Measurements from ENCODE around the gene SRGN. TPM values are rescaled to one million over a fixed set of nuclear protein-coding genes. Genes with fewer than 3 reads are reported as not detected.
"Not testable (repeated sequence)": the region's sequence is repeated elsewhere in the genome, so short reads cannot be mapped to it uniquely, and the experiment has no call there.

The SRGN gene, protein sequence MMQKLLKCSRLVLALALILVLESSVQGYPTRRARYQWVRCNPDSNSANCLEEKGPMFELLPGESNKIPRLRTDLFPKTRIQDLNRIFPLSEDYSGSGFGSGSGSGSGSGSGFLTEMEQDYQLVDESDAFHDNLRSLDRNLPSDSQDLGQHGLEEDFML
- 125 and 182 TPM in 2 replicates for total RNA-seq (2014; rRNA removed; shearing (Covaris generic))

GRCh38 chr10:69087590-69088470, at the start of gene SRGN:
SRGN (plus strand) TSS chr10:69088103; CDS start chr10:69088158, 55 bp downstream.
- peak; percentile 87 for DNase-seq (ENCODE audit: low spot score)

DNA sequence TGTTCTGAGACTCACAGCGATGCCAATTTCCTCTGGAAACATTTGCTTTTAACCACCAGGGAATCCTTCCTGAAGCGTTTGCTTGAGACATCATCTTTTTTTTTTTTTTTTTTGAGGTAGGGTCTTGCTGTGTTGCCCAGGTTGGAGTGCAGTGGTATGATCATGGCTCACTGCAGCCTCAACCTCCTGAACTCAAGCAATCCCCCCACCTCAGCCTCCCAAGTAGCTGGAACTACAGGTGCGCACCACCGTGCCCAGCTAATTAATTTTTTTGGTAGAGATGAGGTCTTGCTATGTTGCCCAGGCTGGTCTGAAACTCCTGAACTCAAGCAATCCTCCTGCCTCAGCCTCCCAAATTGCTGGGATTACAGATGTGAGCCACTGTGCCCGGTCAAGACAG, 47.0 kb upstream of the SRGN start:
- not testable (repeated sequence) for DNase-seq (ENCODE audit: low spot score)

GRCh38 chr10:69042417-69042816, 45.5 kb upstream of the SRGN start:
- DNase-seq (ENCODE audit: low spot score): no peak

DNA sequence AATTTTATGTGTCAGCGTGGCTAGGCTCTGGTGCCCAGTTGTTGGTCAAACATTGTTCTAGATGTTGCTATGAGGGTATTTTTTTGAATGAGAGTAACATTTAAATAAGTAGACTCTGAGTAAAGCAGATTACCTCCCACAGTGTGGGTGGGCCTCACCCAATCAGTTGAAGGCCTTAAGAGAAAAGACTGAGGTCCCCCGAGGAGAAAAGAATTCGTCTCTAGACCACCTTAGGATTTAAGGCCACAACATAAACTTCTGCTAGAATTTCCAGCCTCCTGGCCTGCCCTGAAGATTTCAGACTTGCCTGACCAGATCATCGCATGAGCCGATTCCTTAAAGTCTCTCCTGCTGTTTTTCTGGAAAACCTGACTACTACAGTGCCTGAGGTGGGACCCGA, 45.1 kb upstream of the SRGN start:
- DNase-seq (ENCODE audit: low spot score): no peak

- no peak for DNase-seq (ENCODE audit: low spot score)
These were observed 43.9 kb upstream of the SRGN start for GRCh38 chr10:69043931-69044531.

- no peak for DNase-seq (ENCODE audit: low spot score)
These were observed 43.4 kb upstream of the SRGN start for GRCh38 chr10:69044546-69044945.

DNA sequence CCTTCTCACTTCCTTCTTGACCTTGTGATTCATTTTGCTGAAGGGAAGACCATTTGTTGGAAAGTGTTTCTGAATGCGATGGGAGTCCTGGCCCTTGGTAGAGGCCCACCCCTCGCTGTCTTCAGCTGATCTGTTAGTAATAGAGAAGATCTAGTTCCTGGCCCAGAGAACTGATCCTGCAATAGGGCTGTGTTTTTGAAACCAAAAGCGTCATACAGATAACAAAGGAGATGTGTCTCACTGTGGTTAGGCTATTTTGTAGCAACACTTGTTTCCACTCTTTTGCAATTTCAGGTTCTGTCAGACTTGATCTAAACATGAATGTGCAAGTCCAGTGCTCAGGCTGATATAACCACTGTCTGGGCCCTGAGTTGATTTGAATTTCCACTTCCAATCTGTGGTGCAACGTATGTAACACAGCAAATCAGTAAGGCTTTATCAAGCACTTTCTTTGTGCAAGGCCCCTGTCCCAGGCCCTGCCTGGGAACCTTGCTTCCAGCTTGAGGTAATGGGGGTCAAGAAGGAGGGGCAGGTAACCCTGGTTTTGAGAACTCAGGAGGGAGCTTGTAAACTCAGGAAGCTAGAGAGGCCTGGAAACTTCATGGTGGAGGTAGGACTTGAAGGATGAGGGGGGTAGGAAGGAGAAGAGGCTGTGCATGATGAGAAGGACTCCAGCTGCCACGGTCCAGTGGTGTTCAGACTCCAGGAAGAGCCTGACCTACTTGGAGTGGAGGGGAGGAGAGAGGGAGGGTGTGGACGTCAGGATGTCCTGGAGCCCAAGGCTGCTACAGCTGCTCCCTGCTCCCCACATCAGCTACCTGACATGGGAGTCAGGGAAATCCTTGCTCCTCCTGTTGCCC, 42.2 kb upstream of the SRGN start:
- DNase-seq (ENCODE audit: low spot score): no peak

DNA sequence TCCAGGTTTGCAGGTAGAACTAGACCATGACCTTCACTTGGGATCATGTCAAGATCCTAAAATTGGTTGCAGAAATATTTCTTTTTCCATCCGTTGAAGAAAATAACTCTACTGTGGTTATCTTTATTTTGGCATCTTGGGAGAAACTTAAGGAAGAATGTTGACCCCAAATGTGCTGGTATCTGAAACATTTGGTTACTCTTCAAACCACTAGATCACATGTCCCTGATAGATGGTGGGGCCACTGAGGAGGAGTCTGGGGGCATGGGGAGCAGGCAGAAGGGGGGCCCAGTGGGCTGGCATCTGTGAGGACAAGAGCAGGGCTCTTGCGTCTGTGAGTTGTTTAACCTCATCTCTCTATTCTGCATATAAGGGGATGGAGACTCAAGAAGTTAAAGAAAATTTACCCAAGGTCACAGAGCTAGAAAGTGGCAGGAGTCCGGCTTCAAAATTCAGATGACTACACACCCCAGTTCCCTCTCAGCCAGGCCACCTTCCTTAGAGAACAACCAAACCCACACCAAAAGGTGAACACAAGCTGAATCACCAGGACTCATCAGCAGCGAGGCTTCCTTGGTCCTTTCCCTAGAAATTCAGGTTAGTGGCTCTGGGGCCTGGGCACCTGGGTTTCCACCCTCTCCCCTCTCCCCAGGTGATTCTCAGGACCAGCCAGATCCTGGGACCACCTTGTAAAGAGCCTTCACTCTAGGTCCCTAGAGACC, 40.6 kb upstream of the SRGN start:
- no peak for DNase-seq (ENCODE audit: low spot score)

- no peak for DNase-seq (ENCODE audit: low spot score)
These were observed 39.8 kb upstream of the SRGN start for GRCh38 chr10:69048103-69048502.

DNA sequence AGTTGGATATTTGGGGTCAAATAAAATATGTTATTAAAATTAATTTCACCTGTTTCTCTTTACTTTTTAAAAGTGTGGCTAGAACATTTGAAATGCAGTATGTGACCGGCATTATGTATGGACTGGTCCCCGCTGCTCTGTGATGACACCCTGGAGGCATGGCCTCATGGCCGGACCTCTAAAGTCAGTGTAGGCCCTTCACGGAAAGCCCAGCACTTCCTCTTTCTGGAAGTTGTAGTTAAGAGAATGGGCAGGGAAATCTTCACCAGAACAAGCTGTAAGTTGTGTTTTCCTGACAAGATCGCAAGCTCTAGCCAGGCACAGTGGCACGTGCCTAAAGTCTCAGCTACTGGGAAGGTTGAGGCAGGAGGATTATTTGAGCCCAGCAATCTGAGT, 38.3 kb upstream of the SRGN start:
- no peak for DNase-seq (ENCODE audit: low spot score)

DNA sequence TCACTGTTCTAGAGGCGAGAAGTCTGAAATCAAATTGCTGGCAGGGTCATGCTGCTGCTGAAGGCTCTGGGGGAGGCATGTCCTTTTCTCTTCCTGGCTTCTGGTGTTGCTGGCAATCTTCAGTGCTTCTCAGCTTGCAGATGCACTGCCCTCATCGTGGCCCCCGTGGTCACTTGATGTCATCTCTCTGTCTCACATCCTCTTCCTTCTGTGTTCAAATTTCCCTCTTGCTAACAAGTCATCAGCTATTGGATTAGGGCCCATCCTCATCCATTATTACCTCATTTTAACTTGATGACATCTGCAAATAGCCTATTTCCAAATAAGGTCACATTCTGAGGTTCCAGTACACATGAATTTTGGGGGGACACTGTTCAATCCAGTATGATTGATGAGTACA, 36.6 kb upstream of the SRGN start:
- peak; percentile 41 for DNase-seq (ENCODE audit: low spot score)

DNA sequence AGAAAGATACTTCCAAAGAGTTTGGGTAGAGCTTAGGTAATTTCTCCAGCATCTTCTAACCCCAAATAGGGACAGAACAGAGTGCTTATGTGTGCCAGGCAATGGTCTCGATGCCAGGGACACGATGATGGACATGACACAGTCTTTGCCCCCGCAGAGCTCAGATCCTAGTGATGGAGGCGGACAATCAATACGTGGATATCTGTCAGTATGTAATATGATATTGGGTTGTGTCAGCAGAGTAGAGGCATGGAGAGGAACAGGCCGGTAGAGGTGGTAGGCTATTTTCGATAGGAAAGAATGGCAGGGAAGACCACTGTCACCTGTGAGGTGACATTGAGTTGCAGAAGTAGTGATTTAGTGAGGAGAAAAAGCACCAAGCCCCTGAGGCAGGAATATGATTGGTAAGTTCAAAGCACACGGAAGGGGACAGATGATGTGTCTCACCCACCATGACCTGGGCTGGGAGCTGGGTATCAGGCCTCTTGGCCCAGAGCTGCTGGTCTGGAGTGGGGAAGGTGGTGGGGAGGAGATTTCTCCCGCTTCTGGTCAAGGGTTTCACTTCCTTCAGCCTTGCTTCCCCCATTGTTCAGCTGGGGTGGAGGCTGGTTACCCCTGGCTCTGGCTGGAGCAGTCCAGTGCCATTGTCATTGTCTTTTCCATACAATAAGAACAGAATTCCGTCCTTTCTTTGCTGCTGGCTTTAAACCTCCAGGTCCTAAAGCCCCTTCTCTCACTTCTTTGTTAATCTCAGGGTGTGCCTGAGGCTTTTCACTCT, 36.0 kb upstream of the SRGN start:
- DNase-seq (ENCODE audit: low spot score): no peak

DNA sequence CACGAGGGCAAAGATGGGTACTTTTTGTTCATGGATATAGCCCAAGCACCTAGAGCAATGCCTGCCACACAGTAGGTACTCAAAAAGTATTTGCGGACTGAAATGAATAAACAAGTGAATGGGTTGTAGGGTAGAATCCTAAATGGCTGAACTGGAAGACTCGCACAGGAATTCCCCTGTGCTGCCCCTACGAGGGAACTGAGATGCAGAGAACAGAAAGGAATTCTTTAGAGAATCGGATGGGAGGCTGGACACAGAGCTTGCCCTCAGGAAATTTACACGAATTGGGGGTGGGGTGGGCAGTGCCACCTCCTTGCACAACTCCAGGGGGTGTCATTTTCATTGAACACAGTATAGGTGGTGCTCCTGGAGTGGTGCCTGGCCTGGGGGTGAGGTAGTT, 35.2 kb upstream of the SRGN start:
- no peak for DNase-seq (ENCODE audit: low spot score)

DNA sequence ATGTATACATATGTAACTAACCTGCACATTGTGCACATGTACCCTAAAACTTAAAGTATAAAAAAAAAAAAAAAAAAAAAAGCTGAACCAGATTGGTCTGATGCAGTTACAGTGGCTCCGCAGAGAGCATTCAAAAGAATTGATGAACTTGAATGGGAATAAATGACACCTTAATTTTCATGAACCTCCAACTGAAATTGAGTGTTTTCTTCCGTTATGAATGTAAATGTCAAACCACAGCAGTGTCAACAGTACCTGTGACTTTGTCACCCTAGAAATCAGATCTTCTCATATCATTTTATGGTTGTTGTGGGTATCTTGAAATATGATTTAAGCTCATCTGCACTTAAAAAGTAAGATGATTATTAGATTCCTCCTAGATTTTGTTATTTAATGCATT, 32.7 kb upstream of the SRGN start:
- DNase-seq (ENCODE audit: low spot score): no peak

DNA sequence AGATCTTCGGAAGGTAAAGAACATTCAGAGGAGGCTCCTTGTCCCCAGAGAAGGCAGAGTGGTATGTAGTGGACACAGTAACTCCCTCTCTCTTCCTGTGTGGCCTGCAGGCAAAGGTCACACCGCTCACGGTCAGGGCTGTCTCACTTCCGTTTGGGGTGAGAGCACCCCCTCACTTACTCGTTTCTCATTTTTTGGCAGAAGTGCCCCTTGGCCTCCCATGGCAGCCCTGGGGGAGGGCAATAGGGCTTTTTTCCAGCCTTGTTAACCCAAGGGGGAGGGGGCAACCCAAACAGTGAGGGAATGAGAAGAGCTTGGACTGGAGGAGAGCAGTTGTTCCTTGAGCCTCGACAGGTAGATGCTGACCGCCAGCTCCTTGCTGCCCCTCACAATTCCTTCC, 31.8 kb upstream of the SRGN start:
- DNase-seq (ENCODE audit: low spot score): no peak

GRCh38 chr10:69056536-69057260, 31.2 kb upstream of the SRGN start:
- DNase-seq (ENCODE audit: low spot score): no peak

GRCh38 chr10:69057261-69057950, 30.5 kb upstream of the SRGN start:
- no peak for DNase-seq (ENCODE audit: low spot score)

DNA sequence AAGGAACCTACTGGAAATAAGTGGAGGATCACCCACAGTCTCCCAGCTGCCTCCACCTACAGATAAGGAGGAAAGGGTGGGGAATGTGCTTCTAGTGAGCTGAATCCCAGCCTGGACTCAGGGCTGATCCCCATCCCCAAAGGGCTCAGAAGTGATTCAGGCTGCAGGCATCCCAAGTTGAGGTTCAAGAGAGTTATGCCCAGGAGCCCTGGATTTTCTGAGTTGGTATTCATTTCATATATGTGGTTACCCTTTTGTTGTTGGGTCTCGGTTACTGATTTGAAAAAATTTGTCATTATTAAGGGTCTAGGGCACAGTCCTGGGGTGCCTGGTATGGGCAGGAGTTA, 30.0 kb upstream of the SRGN start:
- DNase-seq (ENCODE audit: low spot score): peak; percentile 61

DNA sequence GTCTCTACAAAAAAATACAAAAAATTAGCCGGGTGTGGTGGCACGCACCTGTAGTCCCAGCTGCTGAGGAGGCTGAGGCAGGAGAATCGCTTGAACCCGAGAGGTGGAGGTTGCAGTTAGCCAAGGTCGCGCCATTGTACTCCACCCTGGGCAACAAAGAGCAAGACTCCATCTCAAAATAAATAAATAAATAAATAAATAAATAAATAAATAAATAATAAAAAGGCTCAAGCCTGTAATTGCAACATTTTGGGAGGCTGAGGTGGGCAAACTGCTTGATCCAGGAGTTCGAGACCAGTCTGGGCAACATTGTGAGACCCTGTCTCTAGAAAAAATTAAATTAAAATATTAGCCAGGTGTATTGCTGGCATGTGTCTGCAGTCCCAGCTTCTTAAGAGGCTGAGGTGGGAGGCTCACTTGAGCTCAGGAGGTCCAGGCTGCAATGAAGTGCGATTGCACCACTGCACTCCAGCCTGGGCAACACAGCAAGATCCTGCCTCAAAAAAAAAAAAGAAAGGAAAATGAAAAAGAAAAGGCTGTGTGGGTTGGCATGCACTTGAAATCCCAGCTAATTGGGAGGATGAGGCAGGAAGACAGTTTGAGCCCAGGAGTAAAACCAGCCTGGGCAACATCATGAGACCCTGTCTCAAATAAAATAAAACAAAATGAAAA, 27.6 kb upstream of the SRGN start:
- no peak for DNase-seq (ENCODE audit: low spot score)
